Mammary epithelial cell (primary cell): Measurements from ENCODE around the gene ALPG.

Experiments
- CTCF ChIP-seq, 2 donors: IDR thresholded peaks in 1 of 2; conservative IDR thresholded peaks in 1 of 2; 2 replicates each; pipeline ENCODE4 v1.5.1; 2011 to 2012; ENCODE audit warnings: inconsistent platforms in 2 of 2, low read length in 2 of 2, mild to moderate bottlenecking in 2 of 2, control low read depth in 1 of 2, low read depth in 1 of 2; ENCODE audit not compliant: insufficient read depth in 1 of 2; ENCODE audit errors: extremely low read depth in 1 of 2
- EZH2 ChIP-seq: IDR thresholded peaks from 2 replicates; pipeline ENCODE4 v1.6.1; 2012; ENCODE audit warnings: low read length, inconsistent platforms, borderline replicate concordance

- no peak for TF ChIP-seq CTCF (conservative IDR thresholded peaks at IDR 0.05 in 1 of 2, IDR thresholded peaks at IDR 0.05 in 1 of 2; ENCODE audit: extremely low read depth in 1 of 2, insufficient read depth in 1 of 2, low read depth in 1 of 2, low read length in 2 of 2)
- peak; percentile 42 for TF ChIP-seq EZH2
These were observed 12.8 kb downstream of the ALPG start for GRCh38 chr2:232419245-232420072.
